HL-60 (cell line): ENCODE results near the gene NUDT3.
A peak's percentile ranks its signal among the peaks of the same experiment; 100 is the strongest.

Experiments used
- DNase-seq, 2 experiments: peaks; one replicate each; pipeline ENCODE4 v3.0.0-alpha.2; 2010 to 2020; ENCODE audit warnings: low read depth in 1 of 2, low spot score in 1 of 2
- H3K27ac ChIP-seq: fragments of 250-450 bp; sonication (Bioruptor Pico); replicated peaks from 2 replicates; pipeline ENCODE4 v1.5.1; 2020; ENCODE audit warnings: mild to moderate bottlenecking, moderate library complexity
- H3K27me3 ChIP-seq: fragments of 250-450 bp; sonication (Bioruptor Pico); 2 replicates; pipeline ENCODE4 v1.5.1; 2021; ENCODE audit warnings: mild to moderate bottlenecking, moderate library complexity; ENCODE audit not compliant: insufficient read depth, poor library complexity, severe bottlenecking
- H3K4me3 ChIP-seq: replicated peaks from 2 replicates; pipeline ENCODE4 v1.5.1; 2011; ENCODE audit warnings: mild to moderate bottlenecking, control low read depth, low read length; ENCODE audit not compliant: insufficient read depth
- CTCF ChIP-seq: IDR thresholded peaks from one replicate; pipeline ENCODE4 v1.5.1; 2011; ENCODE audit warnings: low read length, control low read depth, inconsistent platforms; ENCODE audit not compliant: insufficient read depth
- GABPA ChIP-seq: IDR thresholded peaks from 2 replicates; pipeline ENCODE4 v1.6.1; 2012; ENCODE audit warnings: low read depth
- POLR2AphosphoS5 ChIP-seq: IDR thresholded peaks from 2 replicates; pipeline ENCODE4 v1.6.1; 2012; ENCODE audit warnings: low read depth
- REST ChIP-seq: IDR thresholded peaks from 2 replicates; pipeline ENCODE4 v1.6.1; 2012; ENCODE audit warnings: low read depth; ENCODE audit not compliant: insufficient replicate concordance
- SPI1 ChIP-seq: IDR thresholded peaks from 2 replicates; pipeline ENCODE4 v1.6.1; 2012; ENCODE audit warnings: low read depth, mild to moderate bottlenecking, borderline replicate concordance

NUDT3 gene

GRCh38 chr6:34248198-34248726 is 144.2 kb downstream of the NUDT3 start:
- peak overlapping the region; percentile 68 for H3K4me3 ChIP-seq
- TF ChIP-seq REST (no peak), CTCF (no peak), GABPA (no peak), POLR2AphosphoS5 (no peak), SPI1 (no peak)
- H3K27me3 ChIP-seq: no peaks in the 10 kb centered on the region
- H3K27ac ChIP-seq: peak overlapping the region; percentile 46
- DNase-seq: peak in 1 of 2 experiments; percentile 59

GRCh38 chr6:34247481-34248197 is 144.8 kb downstream of the NUDT3 start:
- no peak overlapping the region for H3K27ac ChIP-seq
- no peak for TF ChIP-seq GABPA
- no peak for TF ChIP-seq SPI1
- no peak for TF ChIP-seq CTCF
- TF ChIP-seq REST: no peak
- no peak for TF ChIP-seq POLR2AphosphoS5
- DNase-seq: no peak
- peak overlapping the region; percentile 68 for H3K4me3 ChIP-seq
- no peaks in the 10 kb centered on the region for H3K27me3 ChIP-seq

- no peak overlapping the region for H3K4me3 ChIP-seq
- TF ChIP-seq REST: no peak
- no peak for TF ChIP-seq SPI1
- peak; percentile 97 for TF ChIP-seq POLR2AphosphoS5
- TF ChIP-seq CTCF: peak; percentile 29
- DNase-seq: peak in 1 of 2 experiments; percentile 61
- no peaks in the 10 kb centered on the region for H3K27me3 ChIP-seq
- H3K27ac ChIP-seq: no peak overlapping the region
These were observed 145.7 kb downstream of the NUDT3 start for GRCh38 chr6:34246563-34247391.
